ENCODE results near the gene IL15RA.
"Not testable (repeated sequence)": the region's sequence is repeated elsewhere in the genome, so short reads cannot be mapped to it uniquely, and the experiment has no call there.

IL15RA gene

GRCh38 chr10:5951721-5952407 is 25.5 kb downstream of the IL15RA start:
- DNase-seq (ENCODE audit: low read depth in 2 of 2, low spot score in 1 of 2), result no peak

- no peak for DNase-seq (ENCODE audit: low read depth in 2 of 2, low spot score in 1 of 2)
Observed at GRCh38 chr10:5951167-5951711, 26.1 kb downstream of the IL15RA start.

DNA sequence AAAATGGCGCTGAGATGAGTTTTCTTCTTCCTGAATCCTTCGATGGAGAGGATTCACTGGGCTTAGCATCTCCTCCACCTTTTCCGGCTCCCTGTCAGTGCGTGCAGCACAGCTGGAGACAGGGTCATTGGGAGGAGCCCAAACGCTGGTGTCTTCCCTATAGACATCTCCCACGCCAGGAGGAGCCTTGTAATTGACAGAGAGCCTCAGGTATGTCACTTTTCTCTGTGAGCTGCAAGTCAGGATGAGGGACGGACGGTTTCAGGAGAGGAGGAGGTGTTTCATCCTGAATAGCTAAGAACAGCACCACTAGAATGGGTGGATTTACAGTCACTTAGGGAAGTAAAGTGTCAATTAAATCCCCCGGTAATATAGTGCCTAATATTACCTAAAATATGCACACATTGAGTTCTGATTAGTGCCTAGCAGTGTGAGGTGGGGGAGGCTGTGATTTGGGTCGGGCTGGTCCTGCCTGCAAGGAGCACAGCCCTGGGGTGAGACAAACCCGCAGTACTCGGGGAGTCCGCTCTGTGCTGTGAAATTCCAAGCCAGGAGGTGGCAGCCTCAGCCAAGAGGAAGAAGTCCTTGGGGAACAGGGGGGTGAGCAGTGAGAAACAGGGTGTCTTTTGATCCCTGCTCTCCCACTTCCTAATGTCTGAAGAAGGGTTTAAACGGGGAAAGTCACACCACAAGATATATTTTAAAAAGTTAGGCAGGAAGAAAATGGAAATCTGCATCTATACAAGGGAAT is 28.2 kb downstream of the IL15RA start:
- no peak for DNase-seq (ENCODE audit: low read depth in 2 of 2, low spot score in 1 of 2)

DNA sequence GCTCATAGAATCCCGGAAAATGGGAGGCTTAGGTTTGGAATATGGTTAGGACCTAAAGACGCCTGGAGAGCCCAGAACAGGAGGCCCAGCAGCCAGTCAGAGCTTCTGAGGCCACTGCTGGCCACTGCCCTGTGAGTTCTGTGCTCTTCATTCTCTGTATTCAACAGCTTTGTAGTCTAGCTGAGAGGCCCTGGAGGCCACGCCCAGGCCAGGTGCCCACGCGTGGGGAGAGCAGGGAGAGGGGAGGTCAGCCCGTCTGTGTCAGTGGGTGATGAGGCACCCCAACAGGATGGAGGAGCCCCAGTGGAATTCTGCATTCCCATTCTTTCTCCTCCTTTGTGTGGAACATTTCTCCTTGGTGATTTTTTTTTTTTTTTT is 29.1 kb downstream of the IL15RA start:
- DNase-seq (ENCODE audit: low read depth in 2 of 2, low spot score in 1 of 2), result no peak

DNA sequence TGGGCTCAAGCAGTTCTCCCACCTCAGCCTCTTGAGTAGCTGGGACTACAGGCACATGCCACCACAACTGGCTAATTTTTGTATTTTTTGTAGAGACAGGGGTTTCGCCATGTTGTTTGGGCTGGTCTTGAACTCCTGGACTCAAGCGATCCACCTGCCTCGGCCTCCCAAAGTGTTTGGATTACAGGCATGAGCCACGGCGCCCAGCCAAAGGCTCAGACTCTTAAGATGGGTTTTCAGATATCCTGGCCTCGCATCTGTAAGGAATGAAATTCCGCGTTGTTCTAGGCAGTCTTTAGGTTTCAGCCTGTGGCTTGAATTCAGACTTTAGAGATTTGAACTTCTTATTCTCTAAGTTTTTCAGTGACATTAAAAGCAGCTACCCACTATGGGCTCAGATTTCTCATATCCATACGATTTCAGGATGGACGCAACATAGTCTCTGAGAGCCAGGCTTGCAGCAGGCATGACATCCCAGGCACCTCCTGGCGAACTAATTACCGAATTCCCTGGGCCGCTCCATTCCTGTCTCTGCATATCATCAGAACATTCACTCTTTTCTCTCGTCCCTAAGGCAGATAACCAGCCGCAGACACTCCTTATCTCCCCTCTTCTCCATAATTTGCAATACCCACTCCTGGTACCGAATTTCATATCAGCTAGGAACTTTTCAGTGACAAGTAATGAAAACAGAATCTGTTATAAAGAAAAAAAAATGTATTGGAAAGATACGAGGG is 29.7 kb downstream of the IL15RA start:
- no peak for DNase-seq (ENCODE audit: low read depth in 2 of 2, low spot score in 1 of 2)

DNA sequence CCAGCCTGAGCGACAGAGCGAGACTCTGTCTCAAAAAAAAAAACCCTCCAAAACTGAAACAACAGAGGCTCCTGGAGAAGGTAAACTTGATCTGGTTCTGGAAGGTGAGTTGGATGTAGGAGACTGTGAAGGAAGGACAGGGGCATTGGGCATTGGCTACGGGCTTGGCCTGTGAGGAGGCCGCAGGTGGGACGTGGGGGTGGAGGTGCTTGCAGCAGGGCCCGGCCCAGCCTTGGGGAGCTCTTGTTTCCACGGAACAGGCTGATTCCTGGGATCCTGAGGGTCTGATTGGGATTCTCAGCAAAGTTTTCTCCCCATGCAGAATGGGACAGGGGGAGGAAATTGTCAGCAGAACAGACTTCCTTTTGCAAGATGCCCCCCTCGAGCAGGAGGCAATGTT is 30.6 kb downstream of the IL15RA start:
- DNase-seq (ENCODE audit: low read depth in 2 of 2, low spot score in 1 of 2), result no peak

DNA sequence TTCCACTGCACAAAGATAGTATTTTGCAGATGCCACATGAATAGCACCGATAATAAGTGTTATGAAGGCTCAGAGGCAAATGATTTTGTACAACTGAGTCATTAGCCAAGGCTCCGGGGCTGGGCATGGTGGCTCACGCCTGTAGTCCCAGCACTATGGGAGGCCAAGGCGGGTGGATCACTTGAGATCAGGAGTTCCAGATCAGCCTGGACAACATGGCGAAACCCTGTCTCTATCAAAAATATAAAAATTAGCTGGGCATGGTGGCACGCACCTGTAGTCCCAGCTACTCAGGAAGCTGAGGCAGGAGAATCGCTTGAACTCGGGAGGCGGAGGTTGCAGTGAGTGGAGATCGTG is 30.9 kb downstream of the IL15RA start:
- not testable (repeated sequence) for DNase-seq (ENCODE audit: low read depth in 2 of 2, low spot score in 1 of 2)

DNA sequence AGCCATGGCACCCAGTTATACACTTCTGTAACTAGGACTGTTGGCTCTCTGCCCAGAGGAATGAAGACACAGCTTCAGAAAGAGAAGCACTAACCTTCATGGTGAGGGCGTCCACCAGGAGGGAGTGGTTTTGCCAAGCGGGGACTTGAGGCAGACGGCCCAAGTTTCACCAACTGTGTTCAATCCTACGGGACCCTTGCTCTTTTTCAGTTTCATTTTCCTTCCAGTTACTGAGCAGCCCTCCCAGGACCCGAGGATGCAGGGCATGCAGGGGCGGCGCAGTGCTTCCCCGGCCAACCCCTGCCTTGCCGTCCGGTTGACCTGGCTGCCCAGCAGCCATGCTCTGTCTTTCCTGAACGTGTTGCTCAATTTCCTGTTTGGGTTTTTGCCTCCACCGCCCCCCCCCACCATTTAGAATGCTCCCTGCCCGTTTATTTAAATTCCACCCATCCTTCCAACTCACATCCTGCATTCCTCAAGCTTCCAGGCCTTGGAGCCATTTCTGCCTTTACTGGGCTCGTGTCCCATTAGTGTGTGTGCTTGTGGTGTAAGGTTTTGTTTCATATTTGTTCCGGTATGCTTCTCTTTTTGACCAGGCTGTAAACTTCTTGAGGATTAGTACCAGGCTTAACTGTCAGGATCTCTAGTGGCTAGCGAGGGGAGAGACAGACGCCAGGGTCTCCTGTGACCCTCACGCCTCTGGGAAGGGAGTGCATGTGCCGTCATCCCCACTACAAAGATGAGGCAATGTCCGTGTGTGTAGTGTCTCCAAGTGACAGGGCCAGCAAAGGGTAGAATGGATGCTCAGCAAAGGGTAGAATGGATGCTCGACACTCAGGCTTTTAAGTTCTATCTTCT is 31.6 kb downstream of the IL15RA start:
- DNase-seq (ENCODE audit: low read depth in 2 of 2, low spot score in 1 of 2), result no peak

DNA sequence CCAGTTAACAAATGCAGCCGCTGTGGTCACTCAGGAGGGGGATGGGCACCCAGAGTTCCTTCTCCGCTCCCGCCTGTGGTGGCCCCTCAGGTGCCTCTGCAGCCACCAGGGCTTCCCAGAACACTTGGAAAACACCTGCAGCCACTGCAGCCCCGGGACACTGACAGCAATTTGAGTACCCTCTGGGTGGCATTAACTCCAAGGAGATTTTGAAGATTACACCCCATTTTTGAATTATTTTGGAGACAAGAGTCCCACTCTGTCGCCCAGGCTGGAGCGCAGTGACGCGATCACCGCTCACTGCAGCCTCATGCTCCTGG is 32.2 kb downstream of the IL15RA start:
- DNase-seq (ENCODE audit: low read depth in 2 of 2, low spot score in 1 of 2), result no peak

- DNase-seq (ENCODE audit: low read depth in 2 of 2, low spot score in 1 of 2), result no peak
Observed at GRCh38 chr10:5944389-5945189, 32.8 kb downstream of the IL15RA start.

DNA sequence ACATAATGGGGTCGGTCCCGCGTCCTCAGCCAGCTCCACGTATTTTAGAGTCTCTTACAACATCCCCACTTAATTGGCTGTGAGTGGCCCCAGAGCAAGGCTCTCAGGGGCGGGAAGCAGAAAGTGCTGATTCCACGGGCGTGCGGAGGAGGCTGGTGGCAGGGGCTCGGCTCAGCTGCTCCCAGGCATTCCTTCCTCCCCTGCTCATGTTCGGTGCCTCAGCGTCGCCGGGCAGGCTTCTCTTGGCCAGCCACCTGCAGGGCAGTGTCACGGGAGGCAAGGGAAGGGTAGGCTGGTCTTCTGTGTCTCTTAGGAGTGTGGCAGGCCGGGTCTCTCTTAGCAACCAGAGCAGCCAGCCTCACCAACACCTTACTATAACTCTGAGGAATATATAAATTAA is 33.8 kb downstream of the IL15RA start:
- DNase-seq (ENCODE audit: low read depth in 2 of 2, low spot score in 1 of 2), result no peak

DNA sequence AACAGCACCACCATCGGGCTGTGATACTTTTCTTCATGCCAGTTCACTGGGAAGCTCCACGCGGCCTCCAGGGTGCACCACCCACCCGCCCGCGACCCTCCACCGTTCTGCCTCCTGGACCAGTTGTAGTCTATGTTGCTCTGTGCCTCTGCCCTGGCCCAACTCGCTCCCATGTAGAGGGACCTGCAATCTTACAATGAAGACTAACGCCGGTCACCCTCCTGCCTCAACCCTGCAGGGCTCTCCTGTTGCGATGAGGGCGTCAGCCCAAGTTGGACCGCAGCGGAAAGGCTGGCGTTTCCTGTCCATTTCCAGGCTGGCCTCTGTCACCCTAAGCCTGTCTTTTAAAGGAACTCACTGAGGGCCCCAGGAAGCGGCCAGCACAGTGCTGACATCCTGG is 34.9 kb downstream of the IL15RA start:
- no peak for DNase-seq (ENCODE audit: low read depth in 2 of 2, low spot score in 1 of 2)

GRCh38 chr10:5942001-5942400 is 35.3 kb downstream of the IL15RA start:
- no peak for DNase-seq (ENCODE audit: low read depth in 2 of 2, low spot score in 1 of 2)

DNA sequence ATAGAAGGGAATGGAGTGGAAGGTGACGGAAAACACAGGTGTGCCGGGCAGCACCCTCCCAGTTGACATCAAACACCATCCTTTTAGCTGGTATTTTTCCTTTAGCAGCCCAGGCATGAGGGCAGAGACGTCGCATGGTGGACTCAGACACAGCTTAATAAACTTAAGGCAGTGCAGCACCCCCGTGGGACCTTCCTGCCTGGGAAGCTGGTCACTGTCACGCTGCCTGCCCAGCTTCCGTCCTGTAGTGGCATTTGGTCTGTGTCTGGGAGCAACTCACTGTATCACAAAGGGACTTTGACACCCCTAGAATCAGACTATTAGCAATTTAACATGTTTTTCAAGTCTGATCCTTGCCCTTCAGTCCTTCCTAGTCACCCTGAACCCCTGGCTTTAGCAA is 35.8 kb downstream of the IL15RA start:
- DNase-seq (ENCODE audit: low read depth in 2 of 2, low spot score in 1 of 2), result no peak

DNA sequence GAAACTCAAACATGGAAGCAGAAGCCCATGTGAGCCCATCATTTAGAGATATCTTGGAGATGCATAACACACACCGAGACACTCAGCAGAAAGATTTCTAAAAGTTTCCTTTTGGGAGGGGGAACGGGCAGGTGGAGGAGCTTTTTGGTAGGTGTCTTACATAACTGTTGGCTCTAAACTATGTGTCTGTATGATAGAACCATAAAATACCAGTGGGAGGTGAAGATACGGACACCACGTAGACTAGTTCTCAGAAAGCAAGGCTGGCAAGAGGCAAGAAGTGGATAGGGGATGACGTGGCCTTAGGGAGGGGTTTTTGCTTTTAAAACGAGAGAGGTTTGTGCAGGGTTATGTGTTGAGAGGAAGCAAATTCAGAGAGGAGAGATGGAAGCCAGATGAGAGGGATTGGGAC is 36.5 kb downstream of the IL15RA start:
- DNase-seq (ENCODE audit: low read depth in 2 of 2, low spot score in 1 of 2), result no peak

DNA sequence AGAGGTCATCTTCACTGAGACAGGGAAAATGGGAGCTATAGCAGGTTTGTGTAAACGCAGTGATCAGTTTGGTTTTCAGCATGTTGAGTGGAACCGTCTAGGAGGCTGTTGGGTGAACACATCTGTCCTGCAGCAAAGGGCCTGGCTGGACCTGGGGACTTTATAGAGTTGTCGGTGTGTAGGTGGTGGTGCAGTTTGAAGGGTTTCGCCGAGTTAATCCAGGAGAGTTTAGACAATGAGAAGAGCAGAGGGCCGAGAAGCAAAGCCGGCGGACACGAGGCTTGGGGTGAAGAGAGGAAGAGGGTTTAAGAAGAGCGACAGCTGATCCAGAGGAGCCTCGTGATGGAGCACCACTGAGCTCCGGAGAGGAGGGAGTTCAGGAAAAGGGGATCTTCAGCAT is 39.1 kb downstream of the IL15RA start:
- DNase-seq (ENCODE audit: low read depth in 2 of 2, low spot score in 1 of 2), result no peak

GRCh38 chr10:5937016-5937415 is 40.3 kb downstream of the IL15RA start:
- DNase-seq (ENCODE audit: low read depth in 2 of 2, low spot score in 1 of 2), result no peak

- DNase-seq (ENCODE audit: low read depth in 2 of 2, low spot score in 1 of 2), result no peak
Observed at GRCh38 chr10:5935628-5936027, 41.7 kb downstream of the IL15RA start.

DNA sequence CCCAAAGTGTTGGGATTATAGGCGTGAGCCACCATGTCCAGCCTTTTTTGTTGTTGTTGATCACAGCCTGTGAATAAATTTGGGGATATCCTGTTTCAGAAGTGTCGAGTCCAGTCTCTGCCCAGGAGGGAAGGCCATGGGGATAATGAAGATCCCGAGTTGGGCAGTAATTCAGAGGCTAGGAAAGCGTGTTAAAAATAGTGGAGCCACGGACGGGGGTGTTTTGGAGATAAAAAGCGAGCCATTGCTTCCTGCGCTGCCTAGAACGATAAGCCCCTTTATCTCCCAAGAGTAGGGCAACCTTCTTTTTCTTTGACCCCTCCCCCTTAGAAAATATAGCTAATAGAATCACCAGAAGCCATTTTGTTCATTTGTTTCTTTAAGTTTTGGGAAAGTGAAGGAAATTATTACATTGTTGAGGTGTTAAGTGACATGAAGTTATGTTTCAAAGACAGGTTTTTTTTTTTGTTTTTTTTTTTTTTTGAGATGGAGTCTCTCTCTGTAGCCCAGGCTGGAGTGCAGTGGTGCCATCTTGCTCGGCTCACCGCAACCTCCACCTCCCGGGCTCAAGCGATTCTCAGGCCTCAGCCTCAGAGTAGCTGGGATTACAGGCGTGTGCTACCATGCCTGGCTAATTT is 43.3 kb downstream of the IL15RA start:
- DNase-seq (ENCODE audit: low read depth in 2 of 2, low spot score in 1 of 2), result no peak

- no peak for DNase-seq (ENCODE audit: low read depth in 2 of 2, low spot score in 1 of 2)
Observed at GRCh38 chr10:5932345-5932744, 45.0 kb downstream of the IL15RA start.

Measured in stimulated activated CD8-positive, alpha-beta memory T cell treated with anti-CD3 and anti-CD28 coated beads, Interleukin-4, amount 100 ng/mL, for 1 hour (primary cell).